GM18498 (cell line): ENCODE results near the gene BCAS4.
"Not testable (repeated sequence)": the region's sequence is repeated elsewhere in the genome, so short reads cannot be mapped to it uniquely, and the experiment has no call there.

Experiments used
- ATAC-seq: cut with Tn5 transposase; IDR thresholded peaks from one replicate; pipeline ENCODE4 v1.9.1; 2021; ENCODE audit warnings: mild to moderate bottlenecking, moderate library complexity; ENCODE audit not compliant: unreplicated experiment

Gene BCAS4

DNA sequence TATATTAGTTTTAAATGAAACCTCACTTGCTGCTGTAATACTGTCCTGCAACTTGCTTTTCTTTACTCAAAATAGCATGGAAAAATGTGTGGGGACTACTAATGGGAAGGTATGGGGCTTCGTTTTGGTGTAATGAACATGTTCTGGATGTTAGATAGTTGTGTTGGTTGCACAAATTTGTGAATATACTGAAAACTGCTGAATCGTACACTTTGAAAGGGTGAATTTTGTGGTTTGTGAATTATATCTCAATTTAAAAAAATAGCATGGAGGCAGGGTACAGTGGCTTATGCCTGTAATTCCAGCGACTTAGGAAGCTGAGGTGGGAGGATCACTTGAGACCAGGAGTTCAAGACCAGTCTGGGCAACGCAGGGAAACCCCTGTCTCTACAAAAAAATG is 2.3 kb downstream of the BCAS4 start:
- ATAC-seq: no peak

DNA sequence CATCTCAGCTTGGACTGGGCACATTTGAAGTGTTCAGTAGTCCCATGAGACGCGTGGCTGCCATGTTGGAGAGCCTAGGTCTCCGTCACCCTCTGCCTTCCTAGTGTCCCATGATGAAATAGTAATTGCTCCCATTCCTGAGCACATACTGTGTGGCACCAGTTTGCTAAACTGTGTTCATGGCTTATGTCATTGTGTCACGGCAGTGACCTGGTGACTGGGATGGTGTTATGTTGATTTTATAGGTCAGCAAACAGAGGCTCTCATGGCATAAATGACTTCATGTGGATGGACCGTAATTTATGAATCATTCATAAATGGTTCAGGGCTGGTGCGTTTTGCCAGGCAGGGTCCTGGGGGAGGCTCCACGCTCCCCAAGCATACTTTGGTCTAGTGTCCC is 3.8 kb downstream of the BCAS4 start:
- ATAC-seq: no peak

- no peak for ATAC-seq
Measured at GRCh38 chr20:50799176-50799889, 4.5 kb downstream of the BCAS4 start.

DNA sequence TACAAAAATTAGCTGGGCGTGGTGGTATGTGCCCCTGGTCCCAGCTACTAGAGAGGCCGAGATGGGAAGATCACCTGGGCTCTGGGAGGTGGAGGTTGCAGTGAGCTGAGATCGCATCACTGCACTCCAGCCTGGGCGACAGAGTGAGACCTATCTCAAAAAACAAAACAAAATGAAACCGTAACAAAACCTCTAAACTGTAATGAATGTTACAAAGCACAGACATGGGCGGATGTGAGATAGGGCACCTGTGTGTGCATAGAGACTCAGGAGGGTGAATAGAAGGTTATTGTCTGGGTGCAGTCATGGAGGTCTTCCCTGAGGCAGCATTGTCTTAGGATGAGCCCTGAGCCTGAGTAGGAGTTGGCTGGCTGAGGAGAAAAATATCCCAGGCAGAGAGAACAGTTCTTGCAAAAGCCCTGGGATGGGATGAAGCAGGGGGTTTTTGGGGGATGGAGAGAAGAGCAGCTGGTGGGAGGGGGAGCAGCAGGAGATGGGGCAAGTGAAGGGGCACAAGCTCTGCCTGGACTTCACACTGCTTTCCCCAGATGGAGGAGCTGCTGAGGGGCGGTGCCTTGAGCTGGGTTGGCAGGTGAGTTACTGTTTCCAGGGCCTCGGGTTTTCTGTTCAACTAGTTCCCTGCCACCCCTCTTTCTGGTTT is 5.2 kb downstream of the BCAS4 start:
- ATAC-seq: peak; percentile 34

GRCh38 chr20:50800986-50801746 is 6.3 kb downstream of the BCAS4 start:
- not testable (repeated sequence) for ATAC-seq

- ATAC-seq: no peak
Measured at GRCh38 chr20:50801747-50802125, 6.9 kb downstream of the BCAS4 start.

DNA sequence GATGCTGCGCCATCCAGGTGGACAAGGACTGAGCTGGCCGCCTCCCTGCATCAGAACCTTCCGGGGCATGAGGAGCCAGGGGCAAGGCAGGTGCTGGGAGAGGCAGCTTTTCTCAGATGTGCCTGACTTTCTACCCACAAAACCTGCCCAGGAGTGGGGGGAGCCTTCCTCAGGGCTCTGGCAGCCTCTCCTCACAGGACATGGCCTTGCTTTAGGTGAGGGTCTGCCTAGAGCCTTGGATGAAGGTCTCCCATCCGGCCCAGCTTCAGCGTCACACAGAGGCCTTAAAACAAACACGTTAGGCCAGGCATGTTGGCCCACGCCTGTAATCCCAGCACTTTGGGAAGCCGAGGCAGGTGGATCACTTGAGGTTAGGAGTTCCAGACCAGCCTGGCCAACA is 7.4 kb downstream of the BCAS4 start:
- no peak for ATAC-seq

GRCh38 chr20:50804437-50805348 is 9.8 kb downstream of the BCAS4 start:
- peak; percentile 46 for ATAC-seq

DNA sequence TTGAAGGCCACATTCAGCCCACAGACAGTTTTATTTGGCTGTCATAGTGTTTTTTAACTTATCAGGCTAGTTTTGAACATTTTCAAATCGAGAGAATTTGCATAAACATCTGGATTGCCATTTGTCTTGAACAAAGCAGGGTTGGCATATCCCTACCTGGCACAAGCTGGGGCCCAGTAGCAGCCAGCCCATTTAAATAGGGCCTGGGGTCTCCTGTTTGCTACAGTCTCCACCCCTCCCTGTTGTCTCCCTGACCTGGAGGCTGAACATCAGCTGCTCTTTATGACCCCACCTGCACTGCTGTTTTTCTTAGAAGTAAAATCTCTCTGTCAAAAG is 10.5 kb downstream of the BCAS4 start:
- peak; percentile 13 for ATAC-seq

- ATAC-seq: no peak
Measured at GRCh38 chr20:50806126-50806768, 11.4 kb downstream of the BCAS4 start.

- ATAC-seq: no peak
Measured at GRCh38 chr20:50810063-50810462, 15.2 kb downstream of the BCAS4 start.

DNA sequence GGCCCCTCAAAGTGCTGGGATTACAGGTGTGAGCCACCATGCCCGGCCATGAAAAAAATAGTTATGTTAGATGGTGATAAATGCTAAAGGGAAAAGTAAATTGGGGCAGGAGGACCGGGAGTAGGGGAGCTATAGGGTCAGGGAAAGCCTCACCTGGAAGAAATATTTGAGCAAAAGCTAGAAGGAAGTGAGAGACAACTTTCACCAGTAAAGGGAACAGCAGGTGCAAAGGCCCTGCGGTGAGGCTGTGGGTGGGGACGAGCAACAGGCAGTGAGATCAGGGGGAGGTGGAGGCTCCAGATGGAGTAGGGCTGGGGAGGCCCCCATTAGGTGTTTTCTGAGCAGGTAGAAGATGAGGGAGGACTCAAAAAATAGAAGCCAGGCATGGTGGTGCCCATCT is 16.0 kb downstream of the BCAS4 start:
- ATAC-seq: no peak

DNA sequence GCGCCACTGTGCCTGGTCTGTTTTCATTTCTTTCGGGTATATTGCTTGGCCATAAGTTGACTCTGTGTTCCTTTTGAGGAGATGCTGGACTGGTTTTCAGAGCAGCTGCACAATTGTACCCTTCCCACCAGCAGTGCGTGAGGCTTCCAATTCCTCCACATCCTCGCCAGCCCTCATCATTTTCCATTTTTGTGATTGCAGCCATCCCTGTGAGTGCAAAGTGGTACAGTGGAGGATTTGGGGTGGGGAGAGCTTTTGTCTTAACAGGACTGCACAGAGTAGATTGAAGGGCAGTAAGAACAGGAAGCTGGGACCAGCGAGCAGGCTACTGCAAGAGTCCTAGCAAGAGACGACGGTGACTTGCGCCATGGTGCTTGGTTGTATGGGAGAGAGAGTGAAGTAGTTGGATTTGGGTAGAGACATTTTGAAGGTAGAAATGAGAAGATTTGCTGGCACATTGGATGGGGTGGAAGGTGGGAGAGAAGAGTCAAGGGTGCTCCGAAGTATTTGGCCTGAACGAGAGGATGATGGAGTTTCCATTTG is 18.3 kb downstream of the BCAS4 start:
- ATAC-seq: no peak

DNA sequence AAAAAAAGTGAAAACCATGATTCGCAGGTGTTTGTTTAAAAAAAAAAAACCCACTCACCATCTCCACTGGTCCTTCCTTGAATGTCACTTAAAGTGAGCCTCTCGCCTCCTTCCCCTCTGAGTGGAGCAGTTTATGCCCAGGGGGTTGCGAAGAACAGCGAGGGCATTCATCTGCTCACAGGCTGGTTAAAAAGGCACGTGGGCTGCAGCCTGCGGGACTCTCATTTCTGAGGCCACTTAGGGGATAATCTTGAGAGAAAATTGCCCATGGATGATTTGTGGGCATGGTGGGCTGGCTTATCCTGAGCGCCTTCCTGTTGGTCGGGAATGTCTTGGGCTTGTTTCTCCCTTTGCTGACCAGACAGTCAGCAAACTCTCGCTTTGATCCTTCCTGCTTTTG is 18.9 kb downstream of the BCAS4 start:
- ATAC-seq: no peak

GRCh38 chr20:50814438-50815161 is 19.7 kb downstream of the BCAS4 start:
- no peak for ATAC-seq

- peak; percentile 37 for ATAC-seq
Measured at GRCh38 chr20:50815162-50815989, 20.5 kb downstream of the BCAS4 start.

DNA sequence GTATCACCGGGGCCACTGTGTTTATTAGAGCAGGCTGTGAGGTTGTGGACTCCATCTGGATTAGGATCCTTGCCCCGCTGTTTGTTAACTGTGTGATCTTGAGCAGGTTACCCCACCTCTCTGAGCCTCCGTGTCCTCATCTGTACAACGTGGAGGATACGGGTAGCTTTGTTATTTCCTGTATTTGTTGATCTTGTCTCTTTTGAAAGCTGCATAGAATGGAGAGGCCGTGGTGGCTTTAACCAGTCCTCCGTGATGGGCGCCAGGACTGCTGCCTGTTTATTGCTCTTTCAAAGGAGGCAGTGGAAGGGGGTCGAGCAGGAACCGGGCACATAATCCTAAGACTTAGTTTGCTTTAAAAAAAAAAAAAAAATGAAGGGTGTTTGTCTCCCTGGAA is 22.9 kb downstream of the BCAS4 start:
- ATAC-seq: no peak

GRCh38 chr20:50819349-50819748 is 24.5 kb downstream of the BCAS4 start:
- ATAC-seq: no peak
